Endothelial cell of umbilical vein (primary cell): ENCODE results near the gene ODAD4. TPM values are rescaled to one million over a fixed set of nuclear protein-coding genes. Genes with fewer than 3 reads are reported as not detected.

ENCODE experiments used
- BruUV-seq: library from RNA; stranded (reverse); fragments of 400-500 nt; replicated peaks from 2 replicates; lab custom pipeline; 2021; lab: Mats Ljungman, UMichigan
- CTCF ChIA-PET: fragments of 300-600, 350-600 bp; sonication (Branson Sonifier 250); formaldehyde crosslinking; loops from one replicate; lab custom pipeline; 2021; ENCODE audit warnings: antibody characterized with exemption, inconsistent platforms; lab: Charles Lee
- POLR2A ChIA-PET: fragments of 300-600, 350-600 bp; sonication (Branson Sonifier 250); formaldehyde crosslinking; loops from one replicate; lab custom pipeline; 2021; ENCODE audit warnings: antibody characterized with exemption, inconsistent platforms; lab: Charles Lee
- DNase-seq: peaks from one replicate; pipeline ENCODE4 v3.0.0-alpha.2; 2011; ENCODE audit warnings: low read depth, low spot score
- FAIRE-seq: peaks from 2 replicates; lab custom pipeline; 2011; peaks lifted over from hg19 to GRCh38; lab: Jason Lieb, UNC
- H2AFZ ChIP-seq: 2 replicates; pipeline ENCODE4 v1.6.0; 2012; ENCODE audit warnings: low read depth, low read length, control low read depth, inconsistent platforms
- H3K27ac ChIP-seq: 2 replicates; pipeline ENCODE4 v1.5.1; 2011; ENCODE audit warnings: low read depth, mild to moderate bottlenecking, control low read depth, low read length, moderate library complexity; ENCODE audit not compliant: insufficient read depth
- H3K27me3 ChIP-seq, 2 experiments: 2 replicates each; pipeline versions ENCODE4 v1.6.0 to v1.6.1; 2011; ENCODE audit warnings: low read length in 2 of 2, mixed read lengths in 1 of 2; ENCODE audit not compliant: control insufficient read depth in 2 of 2, insufficient read depth in 2 of 2
- H3K36me3 ChIP-seq, 2 experiments: 2 replicates in 1 of 2; 3 replicates in 1 of 2; pipeline ENCODE4 v1.5.1; 2011; ENCODE audit warnings: low read length in 2 of 2, mild to moderate bottlenecking in 1 of 2, moderate library complexity in 1 of 2; ENCODE audit not compliant: control insufficient read depth in 2 of 2, insufficient read depth in 2 of 2; ENCODE audit errors: extremely low read depth in 1 of 2
- H3K4me1 ChIP-seq: 3 replicates; pipeline ENCODE4 v1.5.1; 2011; ENCODE audit warnings: mild to moderate bottlenecking, low read length; ENCODE audit not compliant: control insufficient read depth, insufficient read depth; ENCODE audit errors: extremely low read depth
- H3K4me2 ChIP-seq: 2 replicates; pipeline ENCODE4 v1.6.1; 2011; ENCODE audit warnings: low read length, control low read depth, mixed read lengths; ENCODE audit not compliant: insufficient read depth
- H3K4me3 ChIP-seq, 3 experiments: fragments of 200-600 bp in 1 of 3; sonication (generic), shearing (Covaris generic) in 1 of 3; replicated peaks in 1 of 3; 2 replicates each; pipeline ENCODE4 v1.5.1; 2011 to 2016; ENCODE audit warnings: control low read depth in 3 of 3, low read length in 3 of 3, mild to moderate bottlenecking in 2 of 3, inconsistent platforms in 1 of 3, low read depth in 1 of 3, moderate library complexity in 1 of 3; ENCODE audit not compliant: insufficient read depth in 1 of 3
- H3K79me2 ChIP-seq: 2 replicates; pipeline ENCODE4 v1.6.0; 2012; ENCODE audit warnings: low read length, inconsistent platforms; ENCODE audit not compliant: control insufficient read depth, insufficient read depth
- H3K9ac ChIP-seq: replicated peaks from 2 replicates; pipeline ENCODE3; 2011; ENCODE audit warnings: low read length, control low read depth; ENCODE audit not compliant: insufficient read depth; ENCODE audit errors: extremely low read depth
- H3K9me1 ChIP-seq: replicated peaks from 3 replicates; pipeline ENCODE4 v1.6.0; 2011; ENCODE audit warnings: mild to moderate bottlenecking, low read length; ENCODE audit not compliant: control insufficient read depth, insufficient read depth; ENCODE audit errors: extremely low read depth
- H3K9me3 ChIP-seq: replicated peaks from 2 replicates; pipeline ENCODE4 v1.5.1; 2012; ENCODE audit warnings: low read length, inconsistent platforms; ENCODE audit not compliant: control insufficient read depth, insufficient read depth
- H4K20me1 ChIP-seq: replicated peaks from 2 replicates; pipeline ENCODE3; 2011; ENCODE audit warnings: mild to moderate bottlenecking, low read length; ENCODE audit not compliant: control insufficient read depth, insufficient read depth; ENCODE audit errors: extremely low read depth
- EZH2 ChIP-seq: IDR thresholded peaks from 2 replicates; pipeline ENCODE4 v1.6.1; 2012; ENCODE audit warnings: borderline replicate concordance, low read depth, mild to moderate bottlenecking, moderate library complexity, low read length, inconsistent platforms; ENCODE audit not compliant: severe bottlenecking
- FOS ChIP-seq: IDR thresholded peaks from 2 replicates; pipeline ENCODE4 v1.6.1; 2011; ENCODE audit warnings: mild to moderate bottlenecking, low read length, moderate library complexity, borderline replicate concordance; ENCODE audit not compliant: insufficient read depth
- GATA2 ChIP-seq: IDR thresholded peaks from 2 replicates; pipeline ENCODE4 v1.7.0; 2011; ENCODE audit warnings: low read depth, mild to moderate bottlenecking, moderate library complexity, mixed read lengths, low read length; ENCODE audit not compliant: insufficient read length, insufficient read depth
- JUN ChIP-seq: IDR thresholded peaks from 2 replicates; pipeline ENCODE4 v1.6.1; 2011; ENCODE audit warnings: borderline replicate concordance, low read depth; ENCODE audit not compliant: insufficient read length, insufficient read depth
- MYC ChIP-seq: IDR thresholded peaks from one replicate; pipeline ENCODE4 v1.6.1; 2011; ENCODE audit warnings: mild to moderate bottlenecking, low read depth, low read length
- POLR2A ChIP-seq: IDR thresholded peaks from 2 replicates; pipeline ENCODE4 v1.6.1; 2012; ENCODE audit warnings: low read depth, mild to moderate bottlenecking, control low read depth, low read length
- POLR2AphosphoS5 ChIP-seq: IDR thresholded peaks from 2 replicates; pipeline ENCODE4 v1.6.1; 2012; ENCODE audit warnings: low read depth, mild to moderate bottlenecking, control low read depth, low read length, moderate library complexity; ENCODE audit not compliant: insufficient read depth
- dilution Hi-C: fragments of 300-500 bp; cut with MboI; formaldehyde crosslinking; loops from one replicate; pipeline ENCODE4 v1.15.0; 2019; ENCODE audit warnings: low sequenced_read_pairs; ENCODE audit not compliant: extremely low pct_ligation_motif_present
- intact Hi-C: fragments of 100-400 bp; cut with micrococcal nuclease; formaldehyde crosslinking; loops from one replicate; pipeline ENCODE4 v1.10.0; 2022
- polyA plus RNA-seq, 4 experiments: library from polyadenylated mRNA; depleted of rRNA in 3 of 4; stranded (reverse) in 3 of 4; unstranded in 1 of 4; fragments of >200 nt; gene quantifications; 2 replicates each; pipeline versions ENCODE4 v1.2.1 to v1.2.3, GENCODE V29; 2011 to 2012; ENCODE audit warnings: missing spikeins in 1 of 4
- total RNA-seq: library from RNA; stranded (reverse); gene quantifications from 2 replicates; pipeline ENCODE4 v1.2.3, GENCODE V29; 2021
- TF ChIP-seq, protein P1 (sequence below): IDR thresholded peaks from 2 replicates; pipeline ENCODE4 v1.6.1; 2011; ENCODE audit not compliant: insufficient read depth, insufficient read length
- TF ChIP-seq, protein P2 (sequence below), 2 donors: IDR thresholded peaks; 1 replicate in 1 of 2; 2 replicates in 1 of 2; pipeline ENCODE4 v1.5.1; 2011; ENCODE audit warnings: low read length in 2 of 2, mild to moderate bottlenecking in 2 of 2, moderate library complexity in 2 of 2, control low read depth in 1 of 2, inconsistent platforms in 1 of 2, low read depth in 1 of 2; ENCODE audit not compliant: insufficient read depth in 1 of 2; ENCODE audit errors: extremely low read depth in 1 of 2

The ODAD4 gene
- total and polyA plus RNA-seq, 2 donors (not counting 3 experiments of a cell fraction or from before 2014, with no cell fraction given), result 0.19 to 1.0 TPM

DNA sequence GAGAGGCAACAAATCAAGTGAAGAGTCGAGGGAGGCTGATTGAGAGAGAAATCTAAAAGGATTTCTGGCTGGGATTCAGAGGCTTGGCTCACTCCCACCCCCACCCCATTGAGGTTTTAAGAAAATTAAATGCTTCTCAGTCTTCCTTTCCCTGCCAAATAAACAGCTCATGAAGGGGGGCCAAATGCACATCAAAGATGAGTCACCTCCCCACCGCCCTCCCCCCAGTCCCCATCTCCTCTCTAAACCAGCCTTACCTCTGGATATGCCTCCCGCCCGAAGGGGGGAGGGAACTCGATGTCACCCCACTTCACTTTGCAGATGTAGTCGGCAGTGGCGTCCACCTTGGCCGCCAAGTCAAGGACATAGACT, 23.2 kb upstream of the ODAD4 start:
- DNase-seq, result no peak
- CTCF ChIA-PET, result no interaction called here
- Histone ChIP-seq H3K79me2 (peaks cover 19% of the 10 kb centered on the region), H3K36me3 (peaks cover 36 to 67% of the 10 kb centered on the region in 2 experiments), H2AFZ (no peak overlapping the region), H3K27me3 (no peaks in the 10 kb centered on the region), H3K9ac (no peak overlapping the region), H3K9me3 (no peaks in the 10 kb centered on the region), H3K27ac (no peak overlapping the region), H4K20me1 (no peaks in the 10 kb centered on the region), H3K9me1 (no peaks in the 10 kb centered on the region), H3K4me1 (no peaks in the 10 kb centered on the region), H3K4me2 (no peak overlapping the region), H3K4me3 (no peak overlapping the region)
- no peak for FAIRE-seq
- POLR2A ChIA-PET, result interaction anchor here (0.6 kb wide), 1 partner anchor 121 kb away, joined by 3 read pairs; no protein-coding TSS in a partner anchor
- intact Hi-C loops, result no loop called here
- dilution Hi-C loops, result no loop called here
- TF ChIP-seq GATA2, result no peak
- TF ChIP-seq, protein P1, sequence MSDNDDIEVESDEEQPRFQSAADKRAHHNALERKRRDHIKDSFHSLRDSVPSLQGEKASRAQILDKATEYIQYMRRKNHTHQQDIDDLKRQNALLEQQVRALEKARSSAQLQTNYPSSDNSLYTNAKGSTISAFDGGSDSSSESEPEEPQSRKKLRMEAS, result no peak
- TF ChIP-seq MYC, result no peak
- TF ChIP-seq EZH2, result no peak
- TF ChIP-seq FOS, result no peak
- no peak for TF ChIP-seq JUN
- TF ChIP-seq, protein P2, sequence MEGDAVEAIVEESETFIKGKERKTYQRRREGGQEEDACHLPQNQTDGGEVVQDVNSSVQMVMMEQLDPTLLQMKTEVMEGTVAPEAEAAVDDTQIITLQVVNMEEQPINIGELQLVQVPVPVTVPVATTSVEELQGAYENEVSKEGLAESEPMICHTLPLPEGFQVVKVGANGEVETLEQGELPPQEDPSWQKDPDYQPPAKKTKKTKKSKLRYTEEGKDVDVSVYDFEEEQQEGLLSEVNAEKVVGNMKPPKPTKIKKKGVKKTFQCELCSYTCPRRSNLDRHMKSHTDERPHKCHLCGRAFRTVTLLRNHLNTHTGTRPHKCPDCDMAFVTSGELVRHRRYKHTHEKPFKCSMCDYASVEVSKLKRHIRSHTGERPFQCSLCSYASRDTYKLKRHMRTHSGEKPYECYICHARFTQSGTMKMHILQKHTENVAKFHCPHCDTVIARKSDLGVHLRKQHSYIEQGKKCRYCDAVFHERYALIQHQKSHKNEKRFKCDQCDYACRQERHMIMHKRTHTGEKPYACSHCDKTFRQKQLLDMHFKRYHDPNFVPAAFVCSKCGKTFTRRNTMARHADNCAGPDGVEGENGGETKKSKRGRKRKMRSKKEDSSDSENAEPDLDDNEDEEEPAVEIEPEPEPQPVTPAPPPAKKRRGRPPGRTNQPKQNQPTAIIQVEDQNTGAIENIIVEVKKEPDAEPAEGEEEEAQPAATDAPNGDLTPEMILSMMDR (IDR thresholded peaks at IDR 0.05; ENCODE audit: extremely low read depth in 1 of 2, insufficient read depth in 1 of 2, low read depth in 1 of 2, low read length in 2 of 2), result no peak
- TF ChIP-seq POLR2AphosphoS5, result no peak
- no peak for TF ChIP-seq POLR2A
- BruUV-seq, result no TSS peak
